ENCODE data around the gene PGAP2.

PGAP2 gene

GRCh38 chr11:3854977-3855807, 46.8 kb downstream of the PGAP2 start, which contains the start of gene STIM1:
Gene STIM1, plus strand, starts transcription at chr11:3855664. Its CDS starts 607 bp downstream, at chr11:3856271.
- peak; percentile 96 to 99 for DNase-seq (ENCODE audit: low read depth in 2 of 2)

- peak in 1 of 2 donors; percentile 35 for DNase-seq (ENCODE audit: low read depth in 2 of 2)
Observed at GRCh38 chr11:3855808-3856491, 47.6 kb downstream of the PGAP2 start.

GRCh38 chr11:3856856-3857553, 48.6 kb downstream of the PGAP2 start:
- DNase-seq (ENCODE audit: low read depth in 2 of 2) = no peak

GRCh38 chr11:3857628-3858027, 49.3 kb downstream of the PGAP2 start:
- no peak for DNase-seq (ENCODE audit: low read depth in 2 of 2)

DNA sequence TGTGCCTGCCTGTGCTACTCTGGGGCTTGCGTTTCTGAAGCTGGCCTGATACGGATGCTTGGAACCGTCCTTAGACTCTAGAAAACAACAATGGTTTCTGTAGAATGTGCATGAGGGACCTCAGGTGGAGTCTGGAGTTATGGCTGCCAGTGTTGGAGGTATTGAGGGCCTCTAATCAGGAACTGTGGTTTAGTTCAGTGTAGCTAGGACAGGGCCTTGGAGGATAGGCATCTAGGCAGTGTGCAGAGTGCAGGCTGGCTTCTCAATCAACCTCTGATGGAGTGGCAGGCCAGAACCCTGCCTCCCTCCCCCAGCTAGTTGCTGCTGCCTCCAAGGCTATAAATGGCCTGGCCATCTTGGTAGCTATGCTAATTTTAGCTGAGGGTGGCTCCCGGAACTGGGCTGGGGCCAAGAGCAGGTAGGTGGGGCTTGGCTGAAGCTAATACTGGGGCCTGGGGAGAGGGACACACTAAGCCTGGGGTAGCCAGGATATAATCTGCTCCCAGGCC, 51.1 kb downstream of the PGAP2 start:
- DNase-seq (ENCODE audit: low read depth in 2 of 2) = no peak

DNA sequence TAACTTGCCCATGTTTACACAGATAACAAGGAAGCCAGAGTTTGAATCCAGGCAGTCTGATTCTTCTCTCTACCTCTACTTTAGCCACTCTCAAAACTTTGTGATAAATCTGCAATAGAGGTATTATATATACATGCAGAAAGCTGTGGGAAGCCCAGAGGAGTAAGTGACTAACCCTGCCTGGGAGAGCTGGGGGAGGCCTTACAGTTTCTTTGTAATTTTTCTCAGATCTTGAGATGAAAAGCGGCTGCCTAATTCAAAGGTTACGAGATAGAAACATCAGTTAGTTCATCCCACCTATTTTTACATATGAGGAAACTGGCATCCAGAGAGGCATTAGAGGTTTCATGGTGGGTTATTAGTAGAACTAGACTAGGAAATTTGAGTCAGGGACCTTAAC, 52.0 kb downstream of the PGAP2 start:
- peak in 1 of 2 donors; percentile 45 for DNase-seq (ENCODE audit: low read depth in 2 of 2)

- DNase-seq (ENCODE audit: low read depth in 2 of 2) = peak in 1 of 2 donors; percentile 30
Observed at GRCh38 chr11:3860898-3861393, 52.6 kb downstream of the PGAP2 start.

DNA sequence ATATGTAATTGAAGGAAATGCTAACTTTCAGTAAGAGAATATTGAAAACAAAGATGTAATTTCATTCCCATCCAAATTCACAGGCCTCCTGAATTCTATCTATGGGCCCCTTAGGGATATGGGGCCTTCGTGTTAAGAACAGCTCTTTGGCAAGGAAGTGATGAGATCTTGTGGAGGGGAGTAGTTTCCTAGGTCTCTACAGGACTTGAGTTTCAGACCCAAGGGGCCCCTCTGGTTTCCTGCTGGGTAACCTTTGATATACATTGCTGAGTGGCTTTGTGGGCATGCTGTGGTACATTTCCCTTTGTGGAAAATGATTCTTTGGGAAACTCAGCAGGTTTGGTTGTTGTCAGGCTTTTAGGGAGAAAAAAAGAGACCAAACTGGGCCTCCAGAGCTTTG, 53.3 kb downstream of the PGAP2 start:
- no peak for DNase-seq (ENCODE audit: low read depth in 2 of 2)

DNA sequence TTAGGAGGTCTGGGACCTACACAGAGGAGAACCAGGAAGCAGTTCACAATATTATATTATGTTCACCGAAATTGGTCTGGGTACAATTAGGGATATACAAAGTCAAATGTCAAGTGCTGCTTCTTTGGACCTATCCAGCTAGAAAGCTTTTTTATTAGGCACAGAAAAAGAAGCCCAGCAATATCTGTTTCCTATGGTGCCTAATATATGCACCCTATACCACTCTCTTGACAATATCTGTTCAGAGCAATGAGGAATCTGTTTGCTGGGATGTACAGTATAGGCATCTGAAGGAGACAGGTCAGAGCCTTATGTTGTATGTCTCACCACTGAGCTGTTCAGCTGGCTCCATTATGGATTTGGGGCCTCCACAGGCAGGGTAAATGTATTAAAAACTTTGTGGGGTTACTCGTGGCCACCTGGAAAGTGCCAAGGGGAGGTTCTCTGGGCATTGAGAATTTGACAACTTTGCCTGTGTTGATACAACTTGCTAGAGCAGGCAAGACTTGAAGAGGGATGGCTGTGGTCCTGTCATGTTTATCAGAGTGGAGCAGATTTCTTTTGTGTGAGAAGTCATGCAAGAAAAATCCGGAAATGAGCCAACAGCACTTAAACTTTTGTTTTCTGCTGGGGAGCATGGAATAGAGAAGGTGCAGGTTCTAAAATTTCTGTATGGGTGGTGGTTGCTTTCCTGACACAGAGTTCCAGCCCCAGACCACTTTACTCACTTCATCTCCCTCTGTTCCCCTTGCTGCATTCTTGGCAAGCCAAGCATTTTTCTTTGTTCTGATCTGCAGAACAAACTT, 57.2 kb downstream of the PGAP2 start:
- DNase-seq (ENCODE audit: low read depth in 2 of 2) = no peak

GRCh38 chr11:3866206-3866605, 57.8 kb downstream of the PGAP2 start:
- no peak for DNase-seq (ENCODE audit: low read depth in 2 of 2)

DNA sequence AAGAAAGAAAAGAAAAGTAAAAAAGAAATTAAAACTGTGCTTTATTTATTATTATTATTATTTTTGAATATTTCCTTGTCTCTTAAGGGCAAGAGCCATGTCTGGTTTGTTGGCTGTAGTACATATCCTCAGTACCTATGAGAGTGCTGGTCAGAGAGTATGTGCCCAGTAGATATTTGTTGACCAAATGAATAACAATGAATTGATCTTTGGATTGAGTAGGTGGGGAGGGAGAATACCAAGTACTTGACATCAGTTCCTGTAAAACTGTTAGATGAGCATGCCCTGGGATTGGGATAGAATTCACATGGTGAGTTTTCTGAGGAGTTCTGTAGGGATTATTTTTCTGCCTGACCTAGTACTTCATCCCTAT, 58.5 kb downstream of the PGAP2 start:
- no peak for DNase-seq (ENCODE audit: low read depth in 2 of 2)

GRCh38 chr11:3867209-3868091, 59.1 kb downstream of the PGAP2 start:
- DNase-seq (ENCODE audit: low read depth in 2 of 2) = peak in 1 of 2 donors; percentile 27

- DNase-seq (ENCODE audit: low read depth in 2 of 2) = no peak
Observed at GRCh38 chr11:3873712-3874349, 65.5 kb downstream of the PGAP2 start.
